ES-I3 (cell line): ENCODE measurements around the gene IFT122.
"Not testable (repeated sequence)": the region's sequence is repeated elsewhere in the genome, so short reads cannot be mapped to it uniquely, and the experiment has no call there.

ENCODE experiments used
- H3K36me3 ChIP-seq: 2 replicates; pipeline ENCODE4 v1.6.1; 2013; ENCODE audit warnings: mild to moderate bottlenecking, low read length, control low read depth, moderate library complexity; ENCODE audit not compliant: insufficient read depth
- H3K4me1 ChIP-seq: 2 replicates; pipeline ENCODE4 v1.6.1; 2013; ENCODE audit warnings: mild to moderate bottlenecking, control low read depth, low read length; ENCODE audit not compliant: insufficient read depth
- H3K9ac ChIP-seq: 2 replicates; pipeline ENCODE4 v1.6.1; 2013; ENCODE audit warnings: low read depth, mild to moderate bottlenecking, low read length, moderate library complexity
- H3K9me3 ChIP-seq: 2 replicates; pipeline ENCODE4 v1.6.1; 2013; ENCODE audit warnings: mild to moderate bottlenecking, low read length, moderate library complexity; ENCODE audit not compliant: control insufficient read depth, insufficient read depth

IFT122 gene

GRCh38 chr3:129482721-129483120, 42.7 kb downstream of the IFT122 start:
- Histone ChIP-seq H3K4me1 (peaks cover 31% of the 10 kb centered on the region), H3K9ac (no peak overlapping the region), H3K36me3 (no peaks in the 10 kb centered on the region), H3K9me3 (no peaks in the 10 kb centered on the region)

DNA sequence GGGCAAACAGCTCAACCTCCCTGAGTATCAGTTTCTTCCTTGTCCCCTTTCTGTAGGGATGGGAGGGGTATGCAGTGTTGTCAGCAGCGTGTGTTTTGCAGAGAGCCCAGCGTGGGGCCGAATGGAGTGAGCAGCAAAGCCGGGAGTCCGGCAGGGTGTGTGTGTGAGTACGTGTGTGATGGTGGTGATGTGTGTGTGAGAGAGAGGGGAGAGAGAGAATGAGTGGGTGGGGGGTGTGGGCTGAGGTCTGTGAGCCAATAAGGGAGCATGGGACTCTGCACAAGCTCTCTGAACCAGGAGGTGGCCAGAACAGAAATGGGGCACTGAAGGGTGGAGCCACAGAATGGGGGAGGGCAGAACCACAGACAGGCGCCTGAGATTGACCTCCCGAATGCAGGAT, 43.8 kb downstream of the IFT122 start:
- Histone ChIP-seq H3K9ac (no peak overlapping the region), H3K36me3 (no peaks in the 10 kb centered on the region)

GRCh38 chr3:129485146-129485545, 45.1 kb downstream of the IFT122 start:
- not testable (repeated sequence) for H3K36me3 ChIP-seq, H3K9ac ChIP-seq, H3K9me3 ChIP-seq
- peaks cover 31% of the 10 kb centered on the region for H3K4me1 ChIP-seq

More for the DNA sequence above, 43.8 kb downstream of the IFT122 start:
- Histone ChIP-seq H3K4me1 (peaks cover 31% of the 10 kb centered on the region), H3K9me3 (no peaks in the 10 kb centered on the region)

- Histone ChIP-seq H3K4me1 (peaks cover 37% of the 10 kb centered on the region), H3K36me3 (no peaks in the 10 kb centered on the region), H3K9me3 (no peaks in the 10 kb centered on the region), H3K9ac (no peak overlapping the region)
Measured at GRCh38 chr3:129485721-129486663, 46.0 kb downstream of the IFT122 start.

DNA sequence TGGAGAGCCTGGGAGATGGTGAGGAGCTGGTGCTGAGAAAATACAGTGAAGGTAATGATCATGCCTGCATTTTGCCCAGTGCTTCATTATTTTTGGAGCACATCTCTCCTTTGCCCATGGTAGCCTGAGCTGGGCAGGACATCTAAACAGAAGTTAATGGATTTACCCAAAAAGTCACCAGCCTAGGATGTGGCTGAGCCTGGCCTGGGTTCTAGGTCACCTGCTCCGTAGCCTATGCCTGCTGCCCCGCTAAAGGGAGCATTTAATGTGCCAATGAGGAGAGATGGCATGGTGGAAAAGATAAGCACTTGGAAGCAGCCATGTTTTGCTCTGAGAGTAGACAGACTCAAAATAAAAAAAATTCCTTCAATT, 46.6 kb downstream of the IFT122 start:
- Histone ChIP-seq H3K9me3 (no peaks in the 10 kb centered on the region), H3K4me1 (peaks cover 37% of the 10 kb centered on the region), H3K9ac (no peak overlapping the region), H3K36me3 (no peaks in the 10 kb centered on the region)

DNA sequence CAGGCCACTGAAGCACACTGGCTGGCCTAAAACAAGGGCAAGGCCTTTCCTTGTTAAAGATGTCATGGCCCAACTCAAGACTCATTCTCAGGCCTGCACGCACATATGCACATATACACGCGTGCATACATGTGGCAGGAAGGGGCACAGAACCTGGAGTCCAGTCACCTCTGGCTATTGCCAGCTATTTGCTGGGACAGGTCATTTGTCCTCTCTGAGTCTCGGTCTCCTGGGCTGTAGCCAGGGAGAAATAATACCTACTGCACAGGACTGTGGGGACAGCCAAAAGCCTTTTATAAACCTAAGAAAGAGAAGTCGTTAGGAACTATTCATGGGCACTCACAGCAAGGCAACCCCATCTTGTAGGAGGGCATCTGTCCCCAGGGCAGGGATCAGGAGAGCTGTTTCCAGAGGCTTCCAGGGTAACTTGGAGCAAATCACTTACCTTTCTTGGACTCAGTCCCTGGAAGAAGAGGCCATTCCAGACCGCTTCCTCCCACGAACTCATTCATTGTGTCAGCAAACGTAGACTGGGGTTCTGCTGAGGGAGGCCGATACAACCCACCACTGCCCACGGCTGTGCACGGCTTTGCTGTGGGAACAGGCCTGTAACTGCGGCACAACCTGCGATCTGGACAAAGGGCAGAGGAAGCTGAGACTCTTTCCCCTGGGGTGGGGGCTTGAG, 47.3 kb downstream of the IFT122 start:
- Histone ChIP-seq H3K4me1 (peaks cover 32% of the 10 kb centered on the region), H3K9ac (no peak overlapping the region), H3K9me3 (no peaks in the 10 kb centered on the region), H3K36me3 (no peaks in the 10 kb centered on the region)

- H3K9me3 ChIP-seq, H3K36me3 ChIP-seq, H3K9ac ChIP-seq: not testable (repeated sequence)
- H3K4me1 ChIP-seq = peaks cover 26% of the 10 kb centered on the region
Measured at GRCh38 chr3:129487868-129488335, 47.9 kb downstream of the IFT122 start.

DNA sequence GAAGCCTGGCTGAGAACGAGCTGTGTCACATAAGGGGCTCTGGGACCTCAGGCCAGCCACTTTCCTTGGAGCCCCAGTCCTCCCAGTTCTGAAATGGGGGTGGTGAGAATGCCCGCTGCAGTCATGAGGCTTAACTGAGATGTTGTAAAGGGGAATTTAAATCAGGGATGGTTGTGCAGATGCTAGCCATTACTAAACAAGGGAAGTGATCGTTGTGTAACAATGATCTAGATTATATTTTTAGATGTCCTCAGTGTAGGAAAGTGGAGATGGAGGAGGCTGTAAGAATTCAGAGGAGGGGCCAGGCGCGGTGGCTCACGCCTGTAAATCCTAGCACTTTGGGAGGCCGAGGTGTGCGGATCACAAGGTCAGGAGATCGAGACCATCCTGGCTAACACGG, 49.2 kb downstream of the IFT122 start:
- not testable (repeated sequence) for H3K9me3 ChIP-seq, H3K36me3 ChIP-seq, H3K9ac ChIP-seq
- H3K4me1 ChIP-seq = peaks cover 27% of the 10 kb centered on the region

DNA sequence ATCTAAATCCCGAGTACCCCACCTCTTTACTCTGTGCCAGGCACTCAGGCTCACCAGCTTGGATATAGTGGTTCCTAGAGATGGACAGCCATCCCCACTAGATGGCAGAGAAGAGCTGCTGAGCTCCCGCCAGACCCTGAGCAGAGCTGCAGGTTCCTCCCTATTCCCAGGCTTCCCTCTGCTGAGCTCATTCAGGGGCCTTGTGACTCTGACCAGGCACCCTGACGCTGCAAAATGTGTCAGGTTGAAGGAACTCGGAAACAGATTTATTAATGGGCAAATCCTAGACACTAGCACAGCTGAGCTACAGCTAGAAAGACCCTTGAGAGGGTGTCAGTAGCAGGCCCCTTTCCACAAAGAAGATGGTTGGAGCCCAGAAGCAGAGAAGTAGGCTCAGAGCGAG, 50.2 kb downstream of the IFT122 start:
- H3K36me3 ChIP-seq = no peaks in the 10 kb centered on the region
- H3K9me3 ChIP-seq = no peaks in the 10 kb centered on the region
- H3K4me1 ChIP-seq = peaks cover 32% of the 10 kb centered on the region
- no peak overlapping the region for H3K9ac ChIP-seq

DNA sequence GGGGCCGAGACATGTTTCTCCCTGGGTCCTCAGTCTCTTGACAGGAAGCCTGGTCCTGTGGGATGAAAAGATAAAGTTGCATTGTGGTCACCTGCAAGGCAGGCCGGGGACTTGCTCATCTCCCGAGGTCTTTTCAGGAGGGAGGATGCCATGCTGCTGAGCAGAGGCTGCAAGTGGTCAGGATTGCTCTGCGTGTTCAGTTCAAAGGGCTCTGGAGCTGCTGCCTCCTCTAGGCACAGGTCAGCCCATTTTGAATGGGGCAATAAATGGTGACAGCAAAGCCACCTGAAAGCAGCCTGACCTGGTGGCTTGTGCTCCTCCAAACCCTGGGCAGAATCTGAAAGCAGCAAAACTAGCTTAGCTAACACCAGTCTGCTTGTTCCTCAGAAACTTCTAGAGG, 51.1 kb downstream of the IFT122 start:
- peaks cover 34% of the 10 kb centered on the region for H3K4me1 ChIP-seq
- H3K36me3 ChIP-seq, H3K9ac ChIP-seq: not testable (repeated sequence)

DNA sequence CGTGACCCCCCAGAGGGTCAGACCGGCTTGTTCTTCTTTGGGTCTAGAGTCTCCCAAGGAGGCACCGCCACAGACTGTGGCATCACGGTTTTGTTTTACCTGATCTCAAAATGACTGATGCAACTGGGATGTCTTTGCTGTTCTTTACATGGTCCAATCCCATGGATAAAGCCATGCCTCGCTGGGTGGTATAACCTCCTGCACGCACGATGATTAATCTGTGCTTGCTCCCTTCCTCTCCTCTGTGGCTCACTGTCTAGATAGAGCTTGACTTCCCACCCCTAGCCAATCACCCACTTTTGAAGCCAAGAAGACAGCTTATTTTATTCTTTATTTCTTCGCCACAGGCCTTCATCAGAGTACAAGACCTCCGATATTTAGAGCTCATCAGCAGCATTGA, 51.8 kb downstream of the IFT122 start:
- Histone ChIP-seq H3K9ac (no peak overlapping the region), H3K36me3 (no peaks in the 10 kb centered on the region), H3K4me1 (peaks cover 28% of the 10 kb centered on the region), H3K9me3 (no peaks in the 10 kb centered on the region)

More for the DNA sequence above, 51.1 kb downstream of the IFT122 start:
- H3K9me3 ChIP-seq = not testable (repeated sequence)

GRCh38 chr3:129492691-129493090, 52.7 kb downstream of the IFT122 start:
- Histone ChIP-seq H3K9ac (no peak overlapping the region), H3K4me1 (peaks cover 19% of the 10 kb centered on the region), H3K9me3 (no peaks in the 10 kb centered on the region), H3K36me3 (no peaks in the 10 kb centered on the region)

DNA sequence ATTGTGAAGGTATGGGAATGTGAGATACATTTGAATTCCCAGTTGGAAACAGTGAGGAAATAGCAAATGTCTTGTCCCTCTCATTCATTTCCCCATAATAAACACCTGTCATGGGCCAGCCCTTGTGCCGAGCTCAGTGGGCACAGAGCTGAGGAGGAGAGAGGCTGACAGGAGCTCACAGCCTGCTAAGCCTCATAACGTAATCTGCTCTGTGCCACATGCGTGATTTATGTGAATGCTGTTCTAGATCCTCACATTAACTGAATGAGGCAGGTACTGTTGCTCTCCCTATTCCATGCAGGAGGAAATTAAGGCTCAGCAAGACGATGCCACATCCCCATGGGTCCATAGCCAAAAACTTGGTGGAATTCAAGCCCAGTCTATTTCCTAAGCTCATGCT, 53.2 kb downstream of the IFT122 start:
- Histone ChIP-seq H3K9ac (no peak overlapping the region), H3K4me1 (peaks cover 18% of the 10 kb centered on the region), H3K36me3 (no peaks in the 10 kb centered on the region), H3K9me3 (no peaks in the 10 kb centered on the region)

DNA sequence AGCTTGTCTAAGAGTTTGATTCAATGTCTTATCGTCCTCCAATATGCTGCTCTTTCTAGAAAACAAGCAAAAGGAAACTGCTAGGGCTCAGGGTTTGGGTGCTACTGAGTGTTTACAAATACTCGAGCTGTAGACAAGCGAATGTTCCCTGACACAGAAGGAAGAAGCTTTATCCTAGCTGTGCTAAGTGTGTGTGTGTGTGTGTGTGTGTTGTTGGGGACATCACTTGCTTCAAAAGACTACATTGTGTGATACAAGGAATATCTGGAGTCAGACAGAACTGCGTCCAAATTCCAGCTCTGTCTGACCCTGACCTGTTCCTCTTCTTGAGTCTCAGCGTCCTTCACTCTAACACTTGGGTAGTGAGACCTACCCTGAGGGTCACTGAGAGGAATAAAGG, 54.5 kb downstream of the IFT122 start:
- not testable (repeated sequence) for H3K9me3 ChIP-seq, H3K9ac ChIP-seq, H3K36me3 ChIP-seq
- peaks cover 18% of the 10 kb centered on the region for H3K4me1 ChIP-seq
